ENCODE results near the gene TUBB2B. TPM values are rescaled to one million over a fixed set of nuclear protein-coding genes. Genes with fewer than 3 reads are reported as not detected.
"Not testable (repeated sequence)": the region's sequence is repeated elsewhere in the genome, so short reads cannot be mapped to it uniquely, and the experiment has no call there.

Gene TUBB2B
- total RNA-seq, 1 donor from 2014 or later: 6.9 TPM

GRCh38 chr6:3202999-3203696, 24.3 kb downstream of the TUBB2B start:
- no peaks in the 10 kb centered on the region for H3K27me3 ChIP-seq
- no peaks in the 10 kb centered on the region for H3K9me3 ChIP-seq
- peaks cover 21% of the 10 kb centered on the region for H3K4me1 ChIP-seq
- DNase-seq (ENCODE audit: extremely low spot score in 2 of 2): no peak
- H3K4me3 ChIP-seq: no peak overlapping the region
- intact Hi-C loops (cut with DNase I): no loop called here
- H3K36me3 ChIP-seq: no peaks in the 10 kb centered on the region
- TF ChIP-seq POLR2AphosphoS5 (IDR thresholded peaks at IDR 0.05; ENCODE audit: insufficient read depth in 1 of 2, low read depth in 1 of 2) (no peak), POLR2A (IDR thresholded peaks at IDR 0.05) (no peak)
- TF ChIP-seq, protein P1, sequence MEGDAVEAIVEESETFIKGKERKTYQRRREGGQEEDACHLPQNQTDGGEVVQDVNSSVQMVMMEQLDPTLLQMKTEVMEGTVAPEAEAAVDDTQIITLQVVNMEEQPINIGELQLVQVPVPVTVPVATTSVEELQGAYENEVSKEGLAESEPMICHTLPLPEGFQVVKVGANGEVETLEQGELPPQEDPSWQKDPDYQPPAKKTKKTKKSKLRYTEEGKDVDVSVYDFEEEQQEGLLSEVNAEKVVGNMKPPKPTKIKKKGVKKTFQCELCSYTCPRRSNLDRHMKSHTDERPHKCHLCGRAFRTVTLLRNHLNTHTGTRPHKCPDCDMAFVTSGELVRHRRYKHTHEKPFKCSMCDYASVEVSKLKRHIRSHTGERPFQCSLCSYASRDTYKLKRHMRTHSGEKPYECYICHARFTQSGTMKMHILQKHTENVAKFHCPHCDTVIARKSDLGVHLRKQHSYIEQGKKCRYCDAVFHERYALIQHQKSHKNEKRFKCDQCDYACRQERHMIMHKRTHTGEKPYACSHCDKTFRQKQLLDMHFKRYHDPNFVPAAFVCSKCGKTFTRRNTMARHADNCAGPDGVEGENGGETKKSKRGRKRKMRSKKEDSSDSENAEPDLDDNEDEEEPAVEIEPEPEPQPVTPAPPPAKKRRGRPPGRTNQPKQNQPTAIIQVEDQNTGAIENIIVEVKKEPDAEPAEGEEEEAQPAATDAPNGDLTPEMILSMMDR (IDR thresholded peaks at IDR 0.05): no peak
- H3K27ac ChIP-seq: no peak overlapping the region

DNA sequence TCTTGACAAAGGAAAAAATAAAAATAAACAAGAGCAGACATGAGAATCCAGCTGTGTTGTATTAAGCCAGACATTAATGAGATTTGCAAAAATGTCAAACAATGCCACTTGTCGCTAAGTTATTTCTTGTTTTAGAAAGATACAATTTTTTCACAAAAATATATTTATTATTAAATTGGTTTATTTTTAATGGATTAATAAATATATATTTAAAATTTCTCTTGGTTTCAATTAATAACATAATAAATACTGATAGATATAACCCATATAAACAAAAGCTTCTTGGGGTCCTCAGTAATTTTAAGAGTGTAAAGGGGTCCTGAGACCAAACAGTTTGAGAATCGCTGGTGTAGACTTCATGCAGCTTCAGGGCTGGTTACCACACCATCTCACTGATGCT, 26.1 kb downstream of the TUBB2B start:
- Histone ChIP-seq H3K36me3 (no peaks in the 10 kb centered on the region), H3K4me1 (peaks cover 3% of the 10 kb centered on the region), H3K9me3 (no peaks in the 10 kb centered on the region), H3K27ac (no peak overlapping the region), H3K4me3 (no peak overlapping the region), H3K27me3 (no peaks in the 10 kb centered on the region)
- no peak for DNase-seq (ENCODE audit: extremely low spot score in 2 of 2)
- intact Hi-C loops (cut with DNase I): no loop called here
- TF ChIP-seq POLR2A (IDR thresholded peaks at IDR 0.05) (no peak), POLR2AphosphoS5 (IDR thresholded peaks at IDR 0.05; ENCODE audit: insufficient read depth in 1 of 2, low read depth in 1 of 2) (no peak)
- TF ChIP-seq, protein P1 (IDR thresholded peaks at IDR 0.05): no peak

DNA sequence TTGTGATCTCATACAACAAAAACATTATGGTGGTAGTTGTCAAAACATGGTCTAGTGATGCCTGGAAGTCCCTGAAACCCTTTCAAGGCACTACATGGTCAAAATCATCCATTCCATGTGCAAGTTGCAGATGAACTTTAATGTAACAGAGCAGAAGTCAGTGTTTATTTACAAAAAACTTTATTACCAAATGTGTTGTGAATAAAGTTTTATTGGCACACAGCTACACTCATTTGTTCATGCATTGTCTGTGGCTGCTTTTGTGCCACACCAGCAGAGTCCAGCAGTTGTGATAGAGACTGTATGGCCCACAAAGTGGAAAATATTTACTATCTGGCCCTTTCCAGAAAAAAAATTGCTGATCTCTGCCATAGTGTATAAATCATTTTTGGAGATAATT, 26.8 kb downstream of the TUBB2B start:
- TF ChIP-seq, protein P1 (IDR thresholded peaks at IDR 0.05): no peak
- TF ChIP-seq POLR2AphosphoS5 (IDR thresholded peaks at IDR 0.05; ENCODE audit: insufficient read depth in 1 of 2, low read depth in 1 of 2) (no peak), POLR2A (IDR thresholded peaks at IDR 0.05) (no peak)
- no peaks in the 10 kb centered on the region for H3K9me3 ChIP-seq
- intact Hi-C loops (cut with DNase I): no loop called here

DNA sequence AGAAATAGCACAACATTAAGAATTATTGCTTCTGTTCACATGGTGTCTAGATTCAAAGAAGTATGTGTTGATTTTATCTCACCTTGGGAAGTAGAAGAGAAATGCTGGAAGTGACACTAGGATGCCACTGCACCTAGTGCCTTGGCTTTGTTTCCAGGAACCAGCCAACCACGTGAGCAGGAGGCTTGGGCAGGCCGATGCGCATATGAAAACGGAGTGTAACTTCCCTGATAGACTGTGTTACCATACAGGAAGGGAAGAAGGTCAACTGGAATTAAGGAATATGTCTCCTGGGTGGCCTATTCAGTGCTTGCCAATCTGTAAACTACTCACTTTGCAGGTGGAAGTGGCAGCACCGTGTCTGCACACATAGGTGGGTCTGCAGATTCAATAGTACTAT, 28.1 kb downstream of the TUBB2B start:
- no peak for DNase-seq (ENCODE audit: extremely low spot score in 2 of 2)
- H3K36me3 ChIP-seq: no peaks in the 10 kb centered on the region

More for the DNA sequence above, 26.8 kb downstream of the TUBB2B start:
- Histone ChIP-seq H3K27ac (no peak overlapping the region), H3K27me3 (no peaks in the 10 kb centered on the region), H3K4me3 (no peak overlapping the region), H3K36me3 (no peaks in the 10 kb centered on the region), H3K4me1 (no peaks in the 10 kb centered on the region)
- no peak for DNase-seq (ENCODE audit: extremely low spot score in 2 of 2)

GRCh38 chr6:3197734-3198133, 29.7 kb downstream of the TUBB2B start:
- H3K27ac ChIP-seq; H3K4me1 ChIP-seq; DNase-seq (ENCODE audit: extremely low spot score in 2 of 2); H3K4me3 ChIP-seq; H3K9me3 ChIP-seq; H3K27me3 ChIP-seq; H3K36me3 ChIP-seq; intact Hi-C loops (cut with DNase I): not testable (repeated sequence)

More for the DNA sequence above, 28.1 kb downstream of the TUBB2B start:
- no peaks in the 10 kb centered on the region for H3K27me3 ChIP-seq
- no peaks in the 10 kb centered on the region for H3K9me3 ChIP-seq
- H3K27ac ChIP-seq: no peak overlapping the region
- TF ChIP-seq, protein P1 (IDR thresholded peaks at IDR 0.05): no peak
- TF ChIP-seq POLR2AphosphoS5 (IDR thresholded peaks at IDR 0.05; ENCODE audit: insufficient read depth in 1 of 2, low read depth in 1 of 2) (no peak), POLR2A (IDR thresholded peaks at IDR 0.05) (no peak)
- no peak overlapping the region for H3K4me3 ChIP-seq
- no peaks in the 10 kb centered on the region for H3K4me1 ChIP-seq
- intact Hi-C loops (cut with DNase I): no loop called here

Measured in vagina (tissue), 2 donors.